ENCODE data around the gene EFNB3. TPM values are rescaled to one million over a fixed set of nuclear protein-coding genes. Genes with fewer than 3 reads are reported as not detected.

EFNB3 gene
- 35.0 TPM for polyA plus RNA-seq (2013, experiment 1 of 2)
- 34.3 TPM for polyA plus RNA-seq (2013, experiment 2 of 2)

DNA sequence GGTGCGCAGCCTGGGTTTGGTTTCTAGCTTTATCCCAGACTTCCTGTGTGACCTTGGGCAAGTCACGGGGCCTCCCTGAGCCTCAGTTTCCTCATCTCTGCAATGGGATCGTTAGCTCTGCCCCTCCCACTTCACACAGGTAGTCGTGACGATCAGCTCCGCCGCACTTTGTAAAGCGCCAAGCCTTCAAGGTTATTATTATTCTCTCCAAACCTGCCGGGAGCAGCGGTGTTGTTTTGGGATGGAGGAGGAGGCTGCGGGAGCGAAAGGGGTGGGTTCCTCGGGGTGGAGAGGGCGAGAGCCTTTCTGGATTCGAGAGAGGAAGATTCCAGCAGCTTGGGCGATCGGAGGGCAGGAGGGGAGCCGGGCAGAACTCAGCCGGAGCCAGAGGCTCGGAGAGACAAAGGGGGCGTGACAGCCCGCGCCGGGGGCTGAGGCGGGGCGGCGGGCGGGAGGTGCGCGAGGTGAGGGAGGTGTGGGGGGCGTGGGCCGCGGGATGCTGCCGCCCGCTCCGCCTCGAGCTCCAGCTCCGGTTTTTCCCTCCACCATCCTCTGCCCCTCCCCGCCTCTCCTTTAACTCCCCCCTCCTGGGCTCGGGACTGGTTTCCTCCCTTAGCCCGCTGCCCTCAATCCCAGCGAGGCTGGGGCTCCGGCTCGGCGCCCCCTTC lies at the start of gene EFNB3:
EFNB3 (plus strand) TSS at position 602 of the 668 bp plus-strand sequence. CDS start 397 bp downstream, outside the sequence.
- Histone ChIP-seq H3K23ac (ENCODE audit: low read depth, low read length, poor library complexity) (peak within 1 kb of the TSS; percentile 69), H2BK12ac (ENCODE audit: low read length) (no peak within 1 kb of the TSS), H3K36me3 (replicated peaks in 1 of 2; ENCODE audit: control insufficient read depth in 2 of 2, insufficient read depth in 2 of 2, low read length in 2 of 2) (peaks cover 14 to 39% of the 10 kb centered on the region in 2 donors), H3K14ac (ENCODE audit: low read length) (peak within 1 kb of the TSS; percentile 42), H4K8ac (ENCODE audit: low read depth, low read length) (no peak within 1 kb of the TSS), H3K4me1 (ENCODE audit: control insufficient read depth in 2 of 2, insufficient read depth in 1 of 2, low read depth in 1 of 2, low read length in 2 of 2) (peaks cover 28 to 37% of the 10 kb centered on the region in 2 donors), H2BK120ac (ENCODE audit: low read depth, low read length) (peak within 1 kb of the TSS; percentile 51), H3K79me1 (ENCODE audit: low read depth, low read length) (peaks cover 10% of the 10 kb centered on the region), H3K4me3 (ENCODE audit: low read length in 2 of 2) (peak within 1 kb of the TSS; percentile 73 to 85), H2BK5ac (ENCODE audit: low read length) (peak within 1 kb of the TSS; percentile 50), H2AFZ (ENCODE audit: low read length) (peak within 1 kb of the TSS; percentile 91), H3K27me3 (ENCODE audit: control insufficient read depth in 3 of 3, insufficient read depth in 3 of 3, low read depth in 1 of 3, low read length in 3 of 3) (no peaks in the 10 kb centered on the region), H3K9ac (ENCODE audit: low read depth, low read length, poor library complexity) (peak within 1 kb of the TSS; percentile 88), H2AK5ac (ENCODE audit: low read depth, low read length) (peak within 1 kb of the TSS; percentile 84), H3K4me2 (ENCODE audit: insufficient read depth, low read length, poor library complexity, severe bottlenecking) (peak within 1 kb of the TSS; percentile 81), H3K27ac (replicated peaks; ENCODE audit: low read length) (peak within 1 kb of the TSS; percentile 79), H2BK15ac (ENCODE audit: low read length) (peak within 1 kb of the TSS; percentile 86), H3K9me3 (replicated peaks in 1 of 2; ENCODE audit: control insufficient read depth in 2 of 2, insufficient read depth in 1 of 2, low read depth in 1 of 2, low read length in 2 of 2) (no peaks in the 10 kb centered on the region), H3K4ac (ENCODE audit: low read length) (no peak within 1 kb of the TSS), H4K91ac (ENCODE audit: low read depth, low read length, poor library complexity) (no peak within 1 kb of the TSS), H3K18ac (ENCODE audit: low read length) (peak within 1 kb of the TSS; percentile 96)
- peak; percentile 75 for DNase-seq (ENCODE audit: low spot score)
- WGBS, 2 donors (ENCODE audit: extremely low coverage in 2 of 2, insufficient read length in 2 of 2, insufficient replicate concordance in 1 of 2), result no CpG with 5 or more reads among the region's 45 CpGs

- Histone ChIP-seq H3K14ac (ENCODE audit: low read length) (peak overlapping the region; percentile 40), H3K4ac (ENCODE audit: low read length) (no peak overlapping the region), H3K23ac (ENCODE audit: low read depth, low read length, poor library complexity) (peak overlapping the region; percentile 59), H3K79me1 (ENCODE audit: low read depth, low read length) (no peaks in the 10 kb centered on the region), H2BK5ac (ENCODE audit: low read length) (no peak overlapping the region), H2AK5ac (ENCODE audit: low read depth, low read length) (peak overlapping the region; percentile 38), H2BK15ac (ENCODE audit: low read length) (peak overlapping the region; percentile 49), H2BK120ac (ENCODE audit: low read depth, low read length) (no peak overlapping the region), H3K18ac (ENCODE audit: low read length) (peak overlapping the region; percentile 22), H3K4me3 (ENCODE audit: low read length in 2 of 2) (no peak overlapping the region), H3K36me3 (replicated peaks in 1 of 2; ENCODE audit: control insufficient read depth in 2 of 2, insufficient read depth in 2 of 2, low read length in 2 of 2) (peaks cover 2 to 7% of the 10 kb centered on the region in 2 donors), H2BK12ac (ENCODE audit: low read length) (peak overlapping the region; percentile 97), H3K4me2 (ENCODE audit: insufficient read depth, low read length, poor library complexity, severe bottlenecking) (no peak overlapping the region), H4K8ac (ENCODE audit: low read depth, low read length) (no peak overlapping the region), H3K4me1 (ENCODE audit: control insufficient read depth in 2 of 2, insufficient read depth in 1 of 2, low read depth in 1 of 2, low read length in 2 of 2) (peaks cover 15 to 23% of the 10 kb centered on the region in 2 donors), H4K91ac (ENCODE audit: low read depth, low read length, poor library complexity) (no peak overlapping the region), H2AFZ (ENCODE audit: low read length) (no peak overlapping the region), H3K9me3 (replicated peaks in 1 of 2; ENCODE audit: control insufficient read depth in 2 of 2, insufficient read depth in 1 of 2, low read depth in 1 of 2, low read length in 2 of 2) (no peaks in the 10 kb centered on the region), H3K9ac (ENCODE audit: low read depth, low read length, poor library complexity) (no peak overlapping the region), H3K27ac (replicated peaks; ENCODE audit: low read length) (no peak overlapping the region), H3K27me3 (ENCODE audit: control insufficient read depth in 3 of 3, insufficient read depth in 3 of 3, low read depth in 1 of 3, low read length in 3 of 3) (peaks cover 0 to 2% (median 0%) of the 10 kb centered on the region in 3 experiments)
- no CpG with 5 or more reads among the region's 17 CpGs for WGBS, 2 donors (ENCODE audit: extremely low coverage in 2 of 2, insufficient read length in 2 of 2, insufficient replicate concordance in 1 of 2)
- DNase-seq (ENCODE audit: low spot score), result no peak
These were observed 49.5 kb upstream of the EFNB3 start for GRCh38 chr17:7655541-7655840.

DNA sequence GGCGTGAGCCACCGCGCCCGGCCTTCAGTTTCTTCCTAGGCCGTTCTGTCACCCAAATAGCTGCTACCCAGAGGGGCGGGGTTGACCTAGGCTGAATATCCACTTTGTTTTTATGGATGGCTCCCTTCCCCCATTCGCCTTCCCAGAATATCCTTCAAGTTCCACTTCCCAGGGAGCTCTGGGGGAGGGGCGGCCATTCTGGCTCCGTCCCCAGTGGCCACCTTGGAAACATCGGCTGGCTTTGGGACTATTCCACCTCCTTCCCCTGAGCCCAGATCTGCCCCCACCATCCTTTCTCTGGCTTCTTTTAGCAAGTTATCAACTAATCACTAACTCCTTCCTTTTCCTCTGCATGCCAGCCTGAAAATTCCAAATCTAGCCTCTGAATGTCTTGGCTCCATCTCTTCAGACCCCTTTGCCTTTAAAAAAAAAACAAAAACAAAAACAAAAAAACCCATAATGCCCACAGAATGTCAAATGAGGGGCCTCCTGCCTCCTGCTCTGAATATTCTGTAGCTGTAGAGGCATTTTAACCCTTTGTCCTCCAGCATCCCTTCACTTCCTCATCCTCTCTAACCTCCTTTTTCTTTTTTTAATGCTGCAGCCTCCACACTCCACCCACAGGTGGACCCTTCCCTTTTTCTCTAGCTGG lies 47.9 kb upstream of the EFNB3 start:
- no peak overlapping the region for H4K8ac ChIP-seq (ENCODE audit: low read depth, low read length)
- H2BK120ac ChIP-seq (ENCODE audit: low read depth, low read length), result no peak overlapping the region
- peaks cover 15 to 19% of the 10 kb centered on the region in 2 donors for H3K4me1 ChIP-seq (ENCODE audit: control insufficient read depth in 2 of 2, insufficient read depth in 1 of 2, low read depth in 1 of 2, low read length in 2 of 2)
- peak overlapping the region; percentile 52 for H2AFZ ChIP-seq (ENCODE audit: low read length)
- DNase-seq (ENCODE audit: low spot score), result peak; percentile 48
- H2BK12ac ChIP-seq (ENCODE audit: low read length), result no peak overlapping the region
- no peak overlapping the region for H2BK15ac ChIP-seq (ENCODE audit: low read length)
- H3K18ac ChIP-seq (ENCODE audit: low read length), result no peak overlapping the region
- no peaks in the 10 kb centered on the region for H3K79me1 ChIP-seq (ENCODE audit: low read depth, low read length)
- H3K9ac ChIP-seq (ENCODE audit: low read depth, low read length, poor library complexity), result no peak overlapping the region
- H3K4ac ChIP-seq (ENCODE audit: low read length), result no peak overlapping the region
- H4K91ac ChIP-seq (ENCODE audit: low read depth, low read length, poor library complexity), result no peak overlapping the region
- H3K27me3 ChIP-seq (ENCODE audit: control insufficient read depth in 3 of 3, insufficient read depth in 3 of 3, low read depth in 1 of 3, low read length in 3 of 3), result no peaks in the 10 kb centered on the region
- no CpG with 5 or more reads among the region's 10 CpGs for WGBS, 2 donors (ENCODE audit: extremely low coverage in 2 of 2, insufficient read length in 2 of 2, insufficient replicate concordance in 1 of 2)
- H3K4me2 ChIP-seq (ENCODE audit: insufficient read depth, low read length, poor library complexity, severe bottlenecking), result peak overlapping the region; percentile 26
- no peak overlapping the region for H2BK5ac ChIP-seq (ENCODE audit: low read length)
- H3K36me3 ChIP-seq (replicated peaks in 1 of 2; ENCODE audit: control insufficient read depth in 2 of 2, insufficient read depth in 2 of 2, low read length in 2 of 2), result peaks cover 2 to 7% of the 10 kb centered on the region in 2 donors
- H3K9me3 ChIP-seq (replicated peaks in 1 of 2; ENCODE audit: control insufficient read depth in 2 of 2, insufficient read depth in 1 of 2, low read depth in 1 of 2, low read length in 2 of 2), result no peaks in the 10 kb centered on the region
- no peak overlapping the region for H2AK5ac ChIP-seq (ENCODE audit: low read depth, low read length)
- no peak overlapping the region for H3K4me3 ChIP-seq (ENCODE audit: low read length in 2 of 2)
- peak overlapping the region; percentile 65 for H3K27ac ChIP-seq (replicated peaks; ENCODE audit: low read length)
- no peak overlapping the region for H3K23ac ChIP-seq (ENCODE audit: low read depth, low read length, poor library complexity)
- H3K14ac ChIP-seq (ENCODE audit: low read length), result no peak overlapping the region

GRCh38 chr17:7667656-7668406 lies 37.2 kb upstream of the EFNB3 start:
- no peak overlapping the region for H3K18ac ChIP-seq (ENCODE audit: low read length)
- WGBS, 2 donors (ENCODE audit: extremely low coverage in 2 of 2, insufficient read length in 2 of 2, insufficient replicate concordance in 1 of 2), result no CpG with 5 or more reads among the region's 10 CpGs
- H4K91ac ChIP-seq (ENCODE audit: low read depth, low read length, poor library complexity), result no peak overlapping the region
- H2BK15ac ChIP-seq (ENCODE audit: low read length), result no peak overlapping the region
- H3K14ac ChIP-seq (ENCODE audit: low read length), result no peak overlapping the region
- no peaks in the 10 kb centered on the region for H3K4me1 ChIP-seq (ENCODE audit: control insufficient read depth in 2 of 2, insufficient read depth in 1 of 2, low read depth in 1 of 2, low read length in 2 of 2)
- H3K9ac ChIP-seq (ENCODE audit: low read depth, low read length, poor library complexity), result no peak overlapping the region
- no peaks in the 10 kb centered on the region for H3K79me1 ChIP-seq (ENCODE audit: low read depth, low read length)
- no peaks in the 10 kb centered on the region for H3K27me3 ChIP-seq (ENCODE audit: control insufficient read depth in 3 of 3, insufficient read depth in 3 of 3, low read depth in 1 of 3, low read length in 3 of 3)
- no peak overlapping the region for H3K4me2 ChIP-seq (ENCODE audit: insufficient read depth, low read length, poor library complexity, severe bottlenecking)
- H2BK5ac ChIP-seq (ENCODE audit: low read length), result no peak overlapping the region
- H3K27ac ChIP-seq (replicated peaks; ENCODE audit: low read length), result no peak overlapping the region
- H3K23ac ChIP-seq (ENCODE audit: low read depth, low read length, poor library complexity), result no peak overlapping the region
- H3K4ac ChIP-seq (ENCODE audit: low read length), result no peak overlapping the region
- no peaks in the 10 kb centered on the region for H3K9me3 ChIP-seq (replicated peaks in 1 of 2; ENCODE audit: control insufficient read depth in 2 of 2, insufficient read depth in 1 of 2, low read depth in 1 of 2, low read length in 2 of 2)
- H2BK12ac ChIP-seq (ENCODE audit: low read length), result no peak overlapping the region
- H2AK5ac ChIP-seq (ENCODE audit: low read depth, low read length), result no peak overlapping the region
- H3K36me3 ChIP-seq (replicated peaks in 1 of 2; ENCODE audit: control insufficient read depth in 2 of 2, insufficient read depth in 2 of 2, low read length in 2 of 2), result peaks cover 31 to 80% of the 10 kb centered on the region in 2 donors
- no peak for DNase-seq (ENCODE audit: low spot score)
- H2AFZ ChIP-seq (ENCODE audit: low read length), result no peak overlapping the region
- H4K8ac ChIP-seq (ENCODE audit: low read depth, low read length), result peak overlapping the region; percentile 43
- H2BK120ac ChIP-seq (ENCODE audit: low read depth, low read length), result no peak overlapping the region
- H3K4me3 ChIP-seq (ENCODE audit: low read length in 2 of 2), result no peak overlapping the region

All from neuronal stem cell (in vitro differentiated cells).